Hepatocyte (in vitro differentiated cells): ENCODE measurements around the gene ZNF644. TPM values are rescaled to one million over a fixed set of nuclear protein-coding genes. Genes with fewer than 3 reads are reported as not detected.
A peak's percentile ranks its signal among the peaks of the same experiment; 100 is the strongest.

ENCODE experiments used
- DNase-seq: peaks from one replicate; pipeline ENCODE4 v3.0.0-alpha.2; 2016; ENCODE audit warnings: low spot score
- H2AFZ ChIP-seq: fragments of 200-600 bp; sonication (generic); 2 replicates; pipeline ENCODE4 v1.6.0; 2016; ENCODE audit warnings: antibody characterized with exemption, mild to moderate bottlenecking
- H3K27ac ChIP-seq: fragments of 200-600 bp; sonication (generic); 2 replicates; pipeline ENCODE4 v1.5.1; 2016; ENCODE audit warnings: mild to moderate bottlenecking
- H3K27me3 ChIP-seq: fragments of 200-600 bp; sonication (generic); 2 replicates; pipeline ENCODE4 v1.6.1; 2016
- H3K36me3 ChIP-seq: fragments of 200-600 bp; sonication (generic); replicated peaks from 2 replicates; pipeline ENCODE4 v1.5.1; 2016; ENCODE audit warnings: low read depth; ENCODE audit not compliant: insufficient read depth
- H3K4me1 ChIP-seq: fragments of 200-600 bp; sonication (generic); 2 replicates; pipeline ENCODE4 v1.5.1; 2016; ENCODE audit warnings: mild to moderate bottlenecking, moderate library complexity; ENCODE audit not compliant: insufficient read depth
- H3K4me2 ChIP-seq: fragments of 200-600 bp; sonication (generic); 2 replicates; pipeline ENCODE4 v1.6.0; 2016
- H3K4me3 ChIP-seq: fragments of 200-600 bp; sonication (generic); 2 replicates; pipeline ENCODE4 v1.5.1; 2016; ENCODE audit warnings: mild to moderate bottlenecking
- H3K79me2 ChIP-seq: fragments of 200-600 bp; sonication (generic); 2 replicates; pipeline ENCODE4 v1.6.0; 2017; ENCODE audit warnings: mild to moderate bottlenecking
- H3K9me2 ChIP-seq: fragments of 200-600 bp; sonication (generic); replicated peaks from 2 replicates; pipeline ENCODE4 v1.6.0; 2017; ENCODE audit warnings: mild to moderate bottlenecking; ENCODE audit not compliant: insufficient read depth
- H3K9me3 ChIP-seq: fragments of 200-600 bp; sonication (generic); 2 replicates; pipeline ENCODE4 v1.5.1; 2016; ENCODE audit warnings: low read depth, mild to moderate bottlenecking
- H4K20me1 ChIP-seq: fragments of 200-600 bp; sonication (generic); 2 replicates; pipeline ENCODE4 v1.6.0; 2016; ENCODE audit warnings: mild to moderate bottlenecking; ENCODE audit not compliant: insufficient read depth, poor library complexity, severe bottlenecking
- EZH2 ChIP-seq: fragments of 200-600 bp; sonication (generic); IDR thresholded peaks from 2 replicates; pipeline ENCODE4 v1.6.1; 2016; ENCODE audit warnings: antibody characterized with exemption, mild to moderate bottlenecking, borderline replicate concordance
- EZH2phosphoT487 ChIP-seq: fragments of 200-600 bp; sonication (generic); IDR thresholded peaks from one replicate; pipeline ENCODE4 v1.6.1; 2018; ENCODE audit warnings: antibody characterized with exemption, mild to moderate bottlenecking, low read depth, moderate library complexity; ENCODE audit not compliant: unreplicated experiment, severe bottlenecking
- WGBS: methylation state at CpG from one replicate; pipeline ENCODE4 v1.1.6; 2016; ENCODE audit warnings: low lambda C conversion rate; ENCODE audit errors: missing lambda C conversion rate; 5-methylcytosine and 5-hydroxymethylcytosine counted together
- polyA plus RNA-seq: library from polyadenylated mRNA; unstranded; fragments of >200 nt; fragmentation: Nextera tagmentation; extraction: Ambion mirVana; gene quantifications from 2 replicates; pipeline ENCODE4 v1.2.1, GENCODE V29; 2016
- total RNA-seq: library from RNA; depleted of rRNA; stranded (reverse); fragments of >200 nt; gene quantifications from 2 replicates; pipeline ENCODE4 v1.2.3, GENCODE V29; 2014
- TF ChIP-seq, protein P1 (sequence below): fragments of 200-600 bp; sonication (generic); IDR thresholded peaks from 2 replicates; pipeline ENCODE4 v1.5.1; 2016; ENCODE audit warnings: antibody characterized with exemption, mild to moderate bottlenecking; ENCODE audit not compliant: poor library complexity

Gene ZNF644
- total and polyA plus RNA-seq, 2 experiments from 2014 or later = 39.8 to 78.7 TPM

DNA sequence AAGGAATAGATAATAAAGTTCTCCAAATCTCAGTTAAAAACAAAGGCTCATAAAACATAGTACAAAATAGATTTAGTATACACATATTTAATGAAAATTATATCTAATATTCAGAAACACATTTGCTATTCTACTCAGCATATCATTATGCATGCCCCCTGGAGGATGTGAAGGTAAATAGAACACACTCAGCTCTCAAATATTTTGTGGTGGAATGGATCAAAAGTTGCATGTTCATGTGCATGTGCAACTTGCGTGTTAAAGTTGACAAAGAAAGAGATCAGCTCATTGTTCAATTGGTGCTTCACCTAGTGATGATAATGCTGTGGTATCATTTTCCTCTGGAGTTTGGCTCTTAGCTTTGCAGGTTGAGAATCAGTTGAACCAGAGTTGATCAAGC lies 4.9 kb upstream of the ZNF644 start:
- H3K4me1 ChIP-seq = peaks cover 7% of the 10 kb centered on the region
- no peak overlapping the region for H3K27ac ChIP-seq
- no peak overlapping the region for H2AFZ ChIP-seq
- no peaks in the 10 kb centered on the region for H3K36me3 ChIP-seq
- no peaks in the 10 kb centered on the region for H3K79me2 ChIP-seq
- WGBS = 97% methylated on average over 1 of the region's 1 CpG
- TF ChIP-seq, protein P1, sequence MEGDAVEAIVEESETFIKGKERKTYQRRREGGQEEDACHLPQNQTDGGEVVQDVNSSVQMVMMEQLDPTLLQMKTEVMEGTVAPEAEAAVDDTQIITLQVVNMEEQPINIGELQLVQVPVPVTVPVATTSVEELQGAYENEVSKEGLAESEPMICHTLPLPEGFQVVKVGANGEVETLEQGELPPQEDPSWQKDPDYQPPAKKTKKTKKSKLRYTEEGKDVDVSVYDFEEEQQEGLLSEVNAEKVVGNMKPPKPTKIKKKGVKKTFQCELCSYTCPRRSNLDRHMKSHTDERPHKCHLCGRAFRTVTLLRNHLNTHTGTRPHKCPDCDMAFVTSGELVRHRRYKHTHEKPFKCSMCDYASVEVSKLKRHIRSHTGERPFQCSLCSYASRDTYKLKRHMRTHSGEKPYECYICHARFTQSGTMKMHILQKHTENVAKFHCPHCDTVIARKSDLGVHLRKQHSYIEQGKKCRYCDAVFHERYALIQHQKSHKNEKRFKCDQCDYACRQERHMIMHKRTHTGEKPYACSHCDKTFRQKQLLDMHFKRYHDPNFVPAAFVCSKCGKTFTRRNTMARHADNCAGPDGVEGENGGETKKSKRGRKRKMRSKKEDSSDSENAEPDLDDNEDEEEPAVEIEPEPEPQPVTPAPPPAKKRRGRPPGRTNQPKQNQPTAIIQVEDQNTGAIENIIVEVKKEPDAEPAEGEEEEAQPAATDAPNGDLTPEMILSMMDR = peak; percentile 15
- TF ChIP-seq EZH2 = no peak
- no peaks in the 10 kb centered on the region for H4K20me1 ChIP-seq
- H3K4me2 ChIP-seq = no peak overlapping the region
- H3K9me2 ChIP-seq = no peaks in the 10 kb centered on the region
- H3K27me3 ChIP-seq = no peaks in the 10 kb centered on the region
- H3K9me3 ChIP-seq = no peaks in the 10 kb centered on the region
- DNase-seq = no peak
- H3K4me3 ChIP-seq = no peak overlapping the region

DNA sequence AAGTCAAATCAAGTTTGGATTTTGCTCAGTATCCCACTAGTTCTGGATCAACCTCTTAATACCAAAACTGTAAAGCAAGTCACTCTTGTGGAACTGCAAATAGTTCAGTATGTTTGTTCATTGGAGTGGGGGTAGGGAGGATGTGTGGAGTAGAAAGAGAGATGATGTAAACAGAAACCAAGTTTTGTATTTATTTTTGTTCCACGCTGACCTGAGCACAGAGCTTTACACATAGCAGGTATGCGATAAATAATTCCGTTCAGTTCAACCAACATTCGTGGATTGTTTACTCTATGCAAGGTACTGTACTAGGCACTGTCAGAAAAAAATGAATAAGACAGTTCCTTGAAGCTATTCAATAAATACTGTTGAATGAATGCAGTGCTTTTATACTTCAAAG lies 4.5 kb upstream of the ZNF644 start:
- no peak overlapping the region for H3K27ac ChIP-seq
- H3K27me3 ChIP-seq = no peaks in the 10 kb centered on the region
- H3K4me1 ChIP-seq = peaks cover 7% of the 10 kb centered on the region
- no peaks in the 10 kb centered on the region for H4K20me1 ChIP-seq
- H3K79me2 ChIP-seq = no peaks in the 10 kb centered on the region
- no peak overlapping the region for H2AFZ ChIP-seq
- H3K36me3 ChIP-seq = no peaks in the 10 kb centered on the region
- no peaks in the 10 kb centered on the region for H3K9me3 ChIP-seq
- WGBS = 60% methylated on average over 4 of the region's 4 CpGs
- DNase-seq = no peak
- no peaks in the 10 kb centered on the region for H3K9me2 ChIP-seq
- H3K4me3 ChIP-seq = no peak overlapping the region
- TF ChIP-seq EZH2 (no peak), EZH2phosphoT487 (no peak)
- TF ChIP-seq, protein P1 = no peak
- H3K4me2 ChIP-seq = no peak overlapping the region

DNA sequence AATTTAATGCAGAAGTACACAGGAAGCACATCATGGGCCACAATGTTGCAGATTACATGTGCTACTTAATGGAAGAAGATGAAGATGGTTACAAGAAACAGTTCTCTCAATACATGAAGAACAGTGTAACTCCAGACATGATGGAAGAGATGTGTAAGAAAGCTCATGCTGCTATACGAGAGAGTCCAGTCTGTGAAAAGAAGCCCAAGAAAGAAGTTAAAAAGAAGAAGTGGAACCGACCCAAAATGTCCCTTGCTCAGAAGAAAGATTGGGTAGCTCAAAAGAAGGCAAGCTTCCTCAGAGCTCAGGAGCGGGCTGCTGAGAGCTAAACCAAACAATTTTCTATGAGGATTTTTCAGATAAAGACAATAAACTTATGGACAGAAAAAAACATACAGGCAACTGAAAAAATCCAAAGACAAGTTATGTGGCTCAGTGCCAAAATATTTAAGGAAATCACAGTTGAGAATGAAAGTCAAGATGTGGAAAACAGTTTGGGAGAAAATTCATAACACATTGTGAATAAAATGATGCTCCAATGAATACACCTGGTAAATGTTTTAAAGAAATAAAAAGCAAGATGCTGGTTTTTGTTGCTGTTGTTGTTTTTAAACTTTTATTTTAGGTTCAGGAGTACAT lies 2.8 kb upstream of the ZNF644 start:
- DNase-seq = no peak
- Histone ChIP-seq H3K4me3 (no peak overlapping the region), H3K27me3 (no peaks in the 10 kb centered on the region), H3K27ac (no peak overlapping the region), H3K9me3 (no peaks in the 10 kb centered on the region), H3K4me1 (peaks cover 13% of the 10 kb centered on the region), H3K79me2 (peaks cover 15% of the 10 kb centered on the region), H3K9me2 (no peaks in the 10 kb centered on the region), H2AFZ (no peak overlapping the region), H3K36me3 (no peaks in the 10 kb centered on the region), H3K4me2 (no peak overlapping the region), H4K20me1 (peaks cover 9% of the 10 kb centered on the region)
- 89% methylated on average over 3 of the region's 3 CpGs for WGBS
- TF ChIP-seq EZH2phosphoT487 = no peak
- TF ChIP-seq EZH2 = no peak
- TF ChIP-seq, protein P1 = no peak
